WTC11 (cell line): ENCODE measurements around the gene FOCAD. TPM values are rescaled to one million over a fixed set of nuclear protein-coding genes. Genes with fewer than 3 reads are reported as not detected.

Experiments used
- ATAC-seq: fragments of 200-7000 bp; cut with Tn5 transposase; 2 replicates; pipeline ENCODE4 v1.10.0; 2021; ENCODE audit warnings: mild to moderate bottlenecking, moderate library complexity
- CTCF ChIA-PET: fragments of 300-600 bp; sonication (Branson Sonifier 250); formaldehyde crosslinking; loops from one replicate; lab custom pipeline; 2021; ENCODE audit warnings: antibody characterized with exemption; lab: Charles Lee
- POLR2A ChIA-PET: fragments of 350-600 bp; sonication (Branson Sonifier 250); formaldehyde crosslinking; loops from one replicate; lab custom pipeline; 2021; ENCODE audit warnings: antibody characterized with exemption; lab: Charles Lee
- DNase-seq: peaks from one replicate; pipeline ENCODE4 v3.0.0; 2021; ENCODE audit warnings: low spot score
- H3K27ac Mint-ChIP-seq: 2 replicates; pipeline ENCODE4 v1.8.0; 2021; ENCODE audit warnings: mixed read lengths
- H3K27me3 Mint-ChIP-seq: 2 replicates; pipeline ENCODE4 v1.8.0; 2021; ENCODE audit warnings: low read depth, mild to moderate bottlenecking, moderate library complexity, mixed read lengths
- H3K36me3 Mint-ChIP-seq: 2 replicates; pipeline ENCODE4 v1.8.0; 2021; ENCODE audit warnings: mixed read lengths
- H3K4me1 Mint-ChIP-seq: 2 replicates; pipeline ENCODE4 v1.8.0; 2022; ENCODE audit warnings: mixed read lengths
- H3K4me3 Mint-ChIP-seq: 2 replicates; pipeline ENCODE4 v1.8.0; 2021; ENCODE audit warnings: mild to moderate bottlenecking, moderate library complexity, mixed read lengths
- H3K9me3 Mint-ChIP-seq: 2 replicates; pipeline ENCODE4 v1.8.0; 2021; ENCODE audit warnings: mixed read lengths
- ARID4B ChIP-seq: sonication (generic); formaldehyde crosslinking; IDR thresholded peaks from 2 replicates; pipeline ENCODE4 v1.8.0; 2023; ENCODE audit warnings: missing genetic modification reagents, mild to moderate bottlenecking, borderline replicate concordance
- ATF1 ChIP-seq: sonication (generic); formaldehyde crosslinking; IDR thresholded peaks from 2 replicates; pipeline ENCODE4 v1.8.1; 2023; ENCODE audit warnings: mild to moderate bottlenecking, moderate library complexity, missing genetic modification reagents
- ATF2 ChIP-seq: sonication (generic); formaldehyde crosslinking; IDR thresholded peaks from 2 replicates; pipeline ENCODE4 v1.8.1; 2022; ENCODE audit warnings: low read depth, missing genetic modification reagents, borderline replicate concordance
- CTCF ChIP-seq: fragments of 200-600 bp; IDR thresholded peaks from 2 replicates; pipeline ENCODE4 v1.8.0; 2022; ENCODE audit warnings: antibody characterized with exemption
- ESRRA ChIP-seq: sonication (generic); formaldehyde crosslinking; IDR thresholded peaks from 2 replicates; pipeline ENCODE4 v1.8.1; 2022; ENCODE audit warnings: mild to moderate bottlenecking, missing genetic modification reagents, borderline replicate concordance
- FOXJ3 ChIP-seq: sonication (generic); formaldehyde crosslinking; IDR thresholded peaks from 2 replicates; pipeline ENCODE4 v1.9.0; 2021; ENCODE audit warnings: missing genetic modification reagents, mild to moderate bottlenecking, borderline replicate concordance
- GRHL2 ChIP-seq: fragments of 250-450 bp; sonication (Bioruptor Pico); IDR thresholded peaks from 2 replicates; pipeline ENCODE4 v1.8.0; 2022; ENCODE audit warnings: mild to moderate bottlenecking, moderate library complexity; ENCODE audit not compliant: insufficient replicate concordance, severe bottlenecking
- MAX ChIP-seq: sonication (generic); formaldehyde crosslinking; IDR thresholded peaks from 2 replicates; pipeline ENCODE4 v1.8.0; 2022; ENCODE audit warnings: mild to moderate bottlenecking, missing genetic modification reagents
- MYBL2 ChIP-seq: sonication (generic); formaldehyde crosslinking; IDR thresholded peaks from 2 replicates; pipeline ENCODE4 v1.8.1; 2023; ENCODE audit warnings: mild to moderate bottlenecking, moderate library complexity, missing genetic modification reagents
- PRDM15 ChIP-seq: sonication (generic); formaldehyde crosslinking; IDR thresholded peaks from 2 replicates; pipeline ENCODE4 v1.8.0; 2022; ENCODE audit warnings: missing genetic modification reagents
- SMAD3 ChIP-seq: sonication (generic); formaldehyde crosslinking; IDR thresholded peaks from 2 replicates; pipeline ENCODE4 v1.8.0; 2022; ENCODE audit warnings: missing genetic modification reagents, mild to moderate bottlenecking, borderline replicate concordance
- SMAD4 ChIP-seq: sonication (generic); formaldehyde crosslinking; IDR thresholded peaks from 2 replicates; pipeline ENCODE4 v1.8.0; 2022; ENCODE audit warnings: mild to moderate bottlenecking, missing genetic modification reagents
- SP1 ChIP-seq: sonication (generic); formaldehyde crosslinking; conservative IDR thresholded peaks from 2 replicates; pipeline ENCODE4 v1.8.1; 2022; ENCODE audit warnings: missing genetic modification reagents
- ZNF281 ChIP-seq: sonication (generic); formaldehyde crosslinking; IDR thresholded peaks from 2 replicates; pipeline ENCODE4 v1.8.0; 2023; ENCODE audit warnings: mild to moderate bottlenecking, missing genetic modification reagents
- ZNF396 ChIP-seq: fragments of 250-450 bp; sonication (Bioruptor Pico); IDR thresholded peaks from 2 replicates; pipeline ENCODE4 v1.8.0; 2021; ENCODE audit warnings: mild to moderate bottlenecking, moderate library complexity, borderline replicate concordance
- ZNF532 ChIP-seq: fragments of 250-450 bp; sonication (Bioruptor Pico); IDR thresholded peaks from 2 replicates; pipeline ENCODE4 v1.9.0; 2021; ENCODE audit warnings: mild to moderate bottlenecking, borderline replicate concordance
- total RNA-seq: library from RNA; stranded (reverse); gene quantifications from 3 replicates; pipeline ENCODE4 v1.2.3, GENCODE V29; 2021

FOCAD gene
- total RNA-seq, 1 experiment from 2014 or later, result 34.3 TPM

- ChIA-PET CTCF (no interaction called here), POLR2A (no interaction called here)
- ATAC-seq (no peak), DNase-seq (no peak)
- H3K27me3 Mint-ChIP-seq, result no peaks in the 10 kb centered on the region
- no peaks in the 10 kb centered on the region for H3K36me3 Mint-ChIP-seq
- TF ChIP-seq SMAD4 (CRISPR knock-in tag) (no peak), SMAD3 (CRISPR knock-in tag) (no peak), ZNF532 (CRISPR knock-in tag) (no peak), ATF1 (CRISPR knock-in tag) (no peak), MAX (CRISPR knock-in tag) (no peak), ESRRA (CRISPR knock-in tag) (no peak), PRDM15 (CRISPR knock-in tag) (no peak), SP1 (no peak), ATF2 (no peak), ZNF281 (CRISPR knock-in tag) (no peak), CTCF (no peak), ZNF396 (CRISPR knock-in tag) (no peak), MYBL2 (CRISPR knock-in tag) (no peak), ARID4B (CRISPR knock-in tag) (no peak), GRHL2 (CRISPR knock-in tag) (no peak), FOXJ3 (CRISPR knock-in tag) (no peak)
- no peak overlapping the region for H3K4me3 Mint-ChIP-seq
- H3K27ac Mint-ChIP-seq, result no peak overlapping the region
- H3K4me1 Mint-ChIP-seq, result peaks cover 12% of the 10 kb centered on the region
- peaks cover 10% of the 10 kb centered on the region for H3K9me3 Mint-ChIP-seq
Observed at GRCh38 chr9:20838218-20838617, 154.2 kb downstream of the FOCAD start.
